ENCODE measurements around the gene TRIP4.
"Not testable (repeated sequence)": the region's sequence is repeated elsewhere in the genome, so short reads cannot be mapped to it uniquely, and the experiment has no call there.

The TRIP4 gene

GRCh38 chr15:64383760-64384159, 3.9 kb upstream of the TRIP4 start:
- no peak for DNase-seq

DNA sequence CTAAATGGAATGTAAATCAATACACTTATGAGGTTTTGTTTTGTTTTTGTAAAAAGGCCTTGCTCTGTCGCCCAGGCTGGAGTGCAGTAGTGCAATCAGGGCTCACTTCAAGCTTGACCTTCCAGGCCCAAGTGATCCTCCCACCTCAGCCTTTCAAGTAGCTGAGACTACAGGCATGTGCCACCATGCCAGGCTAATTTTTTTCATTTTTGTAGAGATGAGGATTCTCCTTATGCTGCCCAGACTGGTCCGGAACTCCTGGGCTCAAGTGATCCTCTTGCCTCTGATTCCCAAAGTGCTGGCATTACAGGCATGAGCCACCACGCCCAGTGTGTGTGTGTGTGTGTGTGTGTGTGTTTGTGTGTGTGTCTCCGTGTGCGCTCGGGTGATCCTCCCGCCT, 1.3 kb upstream of the TRIP4 start:
- no peak for DNase-seq

GRCh38 chr15:64389036-64389435, 1.4 kb downstream of the TRIP4 start:
- DNase-seq = no peak

- not testable (repeated sequence) for DNase-seq
These were observed 4.8 kb downstream of the TRIP4 start for GRCh38 chr15:64392471-64392870.

DNA sequence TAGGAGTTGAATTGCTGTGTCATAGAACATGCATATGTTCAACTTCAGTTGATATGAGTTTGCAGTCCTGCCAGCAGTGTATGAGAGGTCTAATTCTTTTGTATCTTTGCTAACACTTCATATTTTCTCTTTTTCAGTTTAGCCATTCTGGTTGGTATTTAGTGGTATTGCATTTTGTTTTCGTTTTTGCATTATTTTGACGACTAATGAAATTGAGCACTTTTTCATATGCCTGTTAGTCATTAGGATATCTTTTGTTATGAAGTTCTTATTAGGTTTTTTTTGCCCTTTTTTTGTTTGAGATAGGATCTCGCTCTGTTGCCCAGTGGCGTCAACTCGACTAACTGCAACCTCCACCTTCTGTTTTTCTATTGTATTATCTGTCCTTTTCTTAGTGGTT, 9.2 kb downstream of the TRIP4 start:
- DNase-seq = no peak

DNA sequence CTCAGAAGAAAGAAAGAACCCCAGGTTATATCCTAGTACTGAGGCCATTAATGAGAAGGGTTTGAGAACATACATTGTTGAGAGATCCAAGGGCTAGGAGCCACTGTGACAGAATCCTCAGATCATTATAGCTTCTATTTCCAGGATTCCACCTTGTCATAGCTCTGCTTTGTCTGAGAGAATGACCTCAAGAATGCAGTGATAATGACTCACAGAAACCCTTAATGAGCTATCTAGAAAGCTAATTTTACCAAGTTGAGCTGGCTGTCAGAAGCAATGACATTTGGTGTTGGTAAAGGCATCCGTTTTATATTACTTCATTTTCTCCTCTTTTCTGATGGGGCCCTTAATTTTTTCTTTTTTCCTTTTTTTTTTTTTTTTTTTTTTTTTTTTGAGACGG, 10.9 kb downstream of the TRIP4 start:
- no peak for DNase-seq

- no peak for DNase-seq
These were observed 12.9 kb downstream of the TRIP4 start for GRCh38 chr15:64400583-64400982.

- no peak for DNase-seq
These were observed 24.6 kb downstream of the TRIP4 start for GRCh38 chr15:64412216-64412615.

- no peak for DNase-seq
These were observed 35.1 kb downstream of the TRIP4 start for GRCh38 chr15:64422697-64423096.

DNA sequence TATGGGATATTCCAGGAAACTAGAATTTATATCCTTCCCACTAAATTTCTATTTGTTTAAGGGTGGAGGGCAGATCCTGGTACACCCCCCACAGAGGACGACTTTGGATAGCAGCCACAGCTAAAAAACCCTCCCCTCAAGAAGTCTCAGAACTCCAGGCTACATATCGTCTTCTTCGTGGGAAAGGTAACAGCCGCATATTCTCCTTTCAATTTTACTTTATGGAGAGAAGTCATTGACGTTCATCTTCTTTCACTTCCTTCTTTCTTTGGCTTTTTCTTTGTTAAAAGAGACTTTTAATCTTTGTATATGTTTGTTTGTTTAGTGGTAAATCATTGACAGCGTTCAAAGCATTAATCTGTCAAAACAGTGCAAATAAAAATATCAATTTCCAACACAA, 36.3 kb downstream of the TRIP4 start:
- no peak for DNase-seq

- no peak for DNase-seq
These were observed 37.6 kb downstream of the TRIP4 start for GRCh38 chr15:64425221-64425620.

GRCh38 chr15:64426845-64427465, 39.3 kb downstream of the TRIP4 start:
- no peak for DNase-seq

- no peak for DNase-seq
These were observed 41.8 kb downstream of the TRIP4 start for GRCh38 chr15:64429448-64429847.

DNA sequence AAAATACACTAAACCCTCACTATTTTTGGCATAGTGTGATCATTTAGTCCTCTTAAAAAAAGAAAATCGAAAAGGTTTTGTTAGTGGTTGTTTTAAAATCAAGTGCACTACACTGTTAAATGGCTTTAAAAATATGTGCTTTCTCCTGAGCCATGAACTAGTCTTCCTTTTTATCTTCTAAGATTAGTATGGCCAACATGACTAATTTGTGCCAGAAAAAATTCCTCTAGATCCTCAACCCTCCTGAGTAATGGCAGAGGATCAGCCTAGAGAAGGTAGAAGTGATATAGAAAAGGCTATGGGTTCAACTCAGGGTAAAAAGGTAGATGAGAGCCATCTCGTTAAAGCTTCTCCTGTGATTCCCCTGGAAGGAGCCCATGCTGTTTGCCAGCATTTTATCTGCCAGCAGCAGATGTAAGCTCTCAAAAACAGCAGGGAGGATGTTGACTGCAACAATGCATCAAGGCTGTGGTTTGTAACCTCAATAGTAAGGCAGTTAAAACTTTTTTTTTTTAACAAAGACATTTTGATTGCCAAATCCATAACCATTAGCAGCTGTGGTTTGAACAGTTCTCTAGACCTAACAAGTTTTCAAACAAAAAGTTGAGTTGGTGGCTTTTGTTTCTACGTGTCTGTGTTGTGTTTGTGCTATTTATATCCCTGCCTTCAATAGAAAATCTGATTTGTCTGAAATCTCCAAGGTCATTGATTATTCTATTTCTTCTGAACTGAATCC, 42.5 kb downstream of the TRIP4 start:
- DNase-seq = peak; percentile 3

DNA sequence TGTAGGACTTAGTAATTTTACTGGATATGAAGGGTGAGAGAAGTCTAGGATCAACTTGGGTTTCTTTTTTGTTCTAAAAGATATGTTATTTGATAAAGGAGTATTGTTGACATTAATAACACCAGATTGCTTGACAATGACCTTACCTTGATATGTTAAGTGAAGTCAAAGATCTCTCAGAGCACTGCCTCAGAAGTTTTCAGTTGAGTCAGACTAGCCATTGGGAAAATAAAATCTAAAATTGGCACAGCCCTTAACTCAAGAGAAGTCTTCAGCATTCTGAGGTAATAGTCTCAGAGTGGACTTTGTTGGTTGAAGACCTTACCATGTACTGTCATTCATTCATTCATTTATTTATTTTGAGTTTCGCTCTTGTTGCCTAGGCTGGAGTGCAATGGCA, 50.3 kb downstream of the TRIP4 start:
- no peak for DNase-seq

DNA sequence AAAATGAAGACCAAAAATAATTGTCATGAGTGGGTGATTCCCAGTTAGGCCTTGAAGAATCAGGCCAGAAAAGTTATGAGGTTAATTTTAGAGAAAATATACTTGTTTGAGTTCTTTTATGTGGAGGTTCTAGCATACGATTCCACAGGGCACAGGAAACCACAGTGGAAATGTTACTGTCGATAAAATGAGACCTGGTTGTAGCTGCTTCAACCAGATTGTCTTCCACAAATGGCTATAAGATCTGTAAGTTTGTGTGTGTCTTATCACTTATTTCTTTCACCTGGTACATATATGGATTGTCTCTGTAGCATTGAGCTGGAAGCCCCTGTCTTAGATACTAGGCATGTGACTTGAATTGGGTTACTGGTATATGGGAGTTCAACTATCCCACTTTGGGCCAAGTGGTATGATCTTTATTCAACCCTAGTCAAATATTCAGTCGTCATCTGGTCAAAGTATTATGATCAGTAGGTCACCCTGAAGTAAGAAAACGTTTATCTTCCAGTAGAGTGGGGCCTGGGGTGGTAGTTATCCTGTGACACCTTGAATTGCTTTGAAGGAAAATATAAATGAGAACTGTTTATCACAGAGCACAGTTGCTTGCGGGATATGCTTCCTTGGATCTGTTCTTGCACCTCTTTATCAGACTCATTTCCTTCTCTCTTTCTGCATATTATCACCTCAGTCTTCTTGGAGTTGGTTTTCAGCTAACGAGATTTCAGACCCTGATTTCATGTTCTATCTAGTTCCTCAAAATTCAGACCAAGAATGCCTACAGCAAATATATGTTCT, 51.2 kb downstream of the TRIP4 start:
- DNase-seq = no peak

DNA sequence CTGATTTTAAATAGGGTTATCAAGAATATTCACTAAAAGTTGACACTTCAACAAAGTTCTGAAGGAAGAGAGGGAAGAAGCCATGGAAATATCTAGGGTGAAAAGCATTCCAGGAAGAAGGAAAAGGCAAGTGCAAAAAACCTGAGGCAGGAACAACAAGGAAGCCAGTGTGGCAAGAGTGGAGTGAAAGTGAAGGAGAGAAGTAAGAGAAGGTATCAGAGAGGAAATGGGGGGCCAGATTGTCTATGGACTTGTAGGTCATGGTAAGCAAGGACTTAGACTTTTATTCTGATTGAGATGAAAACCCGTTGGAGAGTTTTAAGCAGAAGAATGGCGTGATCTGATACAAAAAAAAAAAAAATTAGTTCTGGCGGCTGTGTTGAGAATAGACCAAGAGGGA, 54.2 kb downstream of the TRIP4 start:
- no peak for DNase-seq

DNA sequence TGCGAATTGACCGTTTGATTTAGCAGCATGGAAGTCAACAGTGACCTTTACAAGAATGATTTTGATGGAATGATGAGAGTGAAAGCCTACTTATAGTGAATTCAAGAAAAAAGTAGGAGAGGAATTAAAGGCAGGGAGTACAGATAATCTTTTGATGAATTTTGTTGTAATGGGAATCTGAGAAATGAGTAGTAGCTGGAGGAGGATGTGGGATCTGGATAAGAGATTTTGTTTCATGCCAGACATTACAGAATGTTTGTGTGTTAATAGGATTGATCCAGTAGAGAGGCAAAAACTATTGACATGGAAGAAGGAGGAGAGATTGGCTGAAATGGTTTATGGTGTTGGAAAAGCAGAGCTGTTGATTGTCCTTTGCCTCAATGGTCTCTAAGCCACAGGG, 55.4 kb downstream of the TRIP4 start:
- no peak for DNase-seq

DNA sequence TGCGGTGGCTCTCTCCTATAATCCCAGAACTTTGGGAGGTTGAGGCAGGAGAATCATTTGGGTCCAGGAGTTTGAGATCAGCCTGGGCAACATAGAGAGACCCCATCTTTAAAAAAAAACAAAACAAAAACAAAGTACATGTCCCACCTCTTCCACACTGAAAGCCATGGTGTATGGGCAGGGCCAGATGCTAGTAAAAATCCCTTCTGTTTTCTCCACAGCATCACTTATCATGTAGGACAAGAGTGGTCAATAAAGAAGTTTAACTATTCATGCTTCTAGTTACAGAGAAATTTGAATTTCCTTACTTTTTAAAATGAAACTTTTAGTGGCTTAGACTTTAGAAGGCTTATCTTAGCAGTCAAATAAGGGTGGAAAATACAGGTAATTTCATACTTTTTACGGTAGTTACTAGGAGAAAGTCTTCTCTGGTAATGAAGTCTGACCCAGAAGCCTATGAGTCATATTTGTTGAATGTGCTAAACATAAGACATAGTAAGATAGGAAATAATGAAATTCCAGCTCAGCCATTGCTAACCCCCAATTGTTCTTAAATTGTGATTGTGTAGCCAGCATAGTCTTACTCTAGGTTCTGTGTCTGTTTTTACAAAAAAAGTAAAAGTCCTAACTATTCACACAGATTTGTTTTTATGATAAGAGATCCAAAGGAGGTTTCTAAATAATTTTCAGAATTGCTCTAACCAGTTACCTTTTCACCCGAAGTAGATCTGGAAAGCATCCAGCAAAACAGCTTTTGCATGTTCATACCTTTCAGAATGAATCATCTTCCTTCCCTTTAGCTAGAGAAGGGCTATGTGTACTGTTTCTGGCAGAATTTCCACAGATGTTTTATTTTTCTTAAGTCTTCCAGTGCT, 56.3 kb downstream of the TRIP4 start:
- no peak for DNase-seq

GRCh38 chr15:64444836-64445235, 57.2 kb downstream of the TRIP4 start:
- DNase-seq = no peak

DNA sequence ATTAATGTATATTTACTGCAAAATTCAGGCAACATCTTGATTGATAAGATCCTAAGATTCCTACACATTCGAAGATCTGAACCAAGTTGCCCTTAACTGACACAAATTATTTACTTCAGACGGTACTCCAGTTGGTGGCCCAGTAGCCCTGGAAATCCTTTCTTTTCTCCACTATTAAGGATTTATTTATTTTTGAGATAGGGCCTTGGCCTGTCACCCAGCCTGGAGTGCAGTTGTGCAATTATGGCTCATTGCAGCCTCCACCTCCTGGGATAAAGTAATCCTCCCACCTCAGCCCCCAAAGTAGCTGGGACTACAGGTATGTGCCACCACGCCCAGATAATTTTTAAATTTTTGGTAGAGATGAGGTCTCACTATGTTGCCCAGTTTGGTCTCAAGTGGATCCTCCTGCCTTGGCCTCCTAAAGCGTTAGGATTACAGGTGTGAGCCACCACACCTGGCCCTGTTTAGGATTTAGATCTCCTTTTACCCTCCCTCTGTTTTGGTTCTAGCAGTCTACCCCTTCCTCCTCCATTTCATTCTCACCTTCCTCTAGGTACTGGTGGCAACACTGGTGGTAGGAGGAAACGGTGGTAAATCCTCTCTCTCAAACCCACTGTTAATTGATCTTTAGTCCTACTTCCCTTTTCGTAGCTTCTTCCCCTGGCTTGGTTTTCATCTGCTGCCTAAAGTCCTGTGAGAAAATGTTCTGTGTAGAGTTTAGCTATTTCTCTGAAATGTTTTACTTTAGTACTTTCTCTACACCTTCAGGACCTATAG, 60.1 kb downstream of the TRIP4 start:
- no peak for DNase-seq

All from T-helper 9 cell (primary cell).